ENCODE measurements around the gene LPIN1.

- TF ChIP-seq EZH2 (IDR thresholded peaks at IDR 0.05; ENCODE audit: low read depth, low read length, severe bottlenecking) (no peak), HDAC2 (IDR thresholded peaks at IDR 0.05; ENCODE audit: borderline replicate concordance in 1 of 2, low read depth in 2 of 2, low read length in 2 of 2) (no peak), POLR2A (IDR thresholded peaks at IDR 0.05; ENCODE audit: control extremely low read depth in 1 of 2, low read depth in 2 of 2, low read length in 2 of 2) (no peak), ZNF274 (IDR thresholded peaks at IDR 0.05; ENCODE audit: borderline replicate concordance, extremely low read depth, low read length) (no peak), JUN (IDR thresholded peaks at IDR 0.05; ENCODE audit: low read depth, low read length) (no peak), RAD21 (IDR thresholded peaks at IDR 0.05 in 1 of 2, conservative IDR thresholded peaks at IDR 0.05 in 1 of 2; ENCODE audit: low read depth in 2 of 2, low read length in 2 of 2) (no peak), CTCF (IDR thresholded peaks at IDR 0.05; ENCODE audit: control extremely low read depth in 1 of 3, insufficient read depth in 1 of 3, low read depth in 1 of 3, low read length in 3 of 3) (no peak), POU5F1 (IDR thresholded peaks at IDR 0.05; ENCODE audit: low read depth, low read length) (no peak), EGR1 (IDR thresholded peaks at IDR 0.05; ENCODE audit: borderline replicate concordance, low read depth, low read length) (no peak), POLR2AphosphoS5 (IDR thresholded peaks at IDR 0.05; ENCODE audit: low read depth, low read length) (no peak), CREB1 (IDR thresholded peaks at IDR 0.05) (no peak), EP300 (IDR thresholded peaks at IDR 0.05; ENCODE audit: borderline replicate concordance in 1 of 2, low read depth in 2 of 2, low read length in 2 of 2) (no peak), CHD1 (IDR thresholded peaks at IDR 0.05; ENCODE audit: low read depth, low read length) (no peak)
These were observed 29.0 kb downstream of the LPIN1 start for GRCh38 chr2:11775384-11775783.

All from H1 (cell line).